HepG2 (cell line): ENCODE measurements around the gene MGAT5. TPM values are rescaled to one million over a fixed set of nuclear protein-coding genes. Genes with fewer than 3 reads are reported as not detected.

Experiments
- ATAC-seq: fragments of 200-7000 bp; cut with Tn5 transposase; 3 replicates; pipeline ENCODE4 v1.9.1; 2020; ENCODE audit warnings: mild to moderate bottlenecking, moderate library complexity
- BruUV-seq: library from RNA; stranded (reverse); fragments of 400-500 nt; replicated peaks from 2 replicates; lab custom pipeline; 2021; lab: Mats Ljungman, UMichigan
- CTCF ChIA-PET: fragments of 300-600 bp; formaldehyde crosslinking; extraction: SDS; loops from one replicate; lab custom pipeline; 2021; ENCODE audit warnings: low total read pairs, inconsistent platforms, low intra/inter-chr PET ratio; lab: Yijun Ruan, JAX
- POLR2A ChIA-PET: fragments of 350-600 bp; sonication (Branson Sonifier 250); formaldehyde crosslinking; loops from one replicate; lab custom pipeline; 2020; ENCODE audit warnings: antibody characterized with exemption, inconsistent platforms; lab: Yijun Ruan, JAX
- DNase-seq: peaks from one replicate; pipeline ENCODE4 v3.0.0-alpha.2; 2015; ENCODE audit warnings: low spot score
- FAIRE-seq: peaks from 3 replicates; lab custom pipeline; 2011; peaks lifted over from hg19 to GRCh38; lab: Jason Lieb, UNC
- H2AFZ ChIP-seq: one replicate; pipeline ENCODE4 v1.6.1; 2011; ENCODE audit warnings: low read length, inconsistent platforms
- H3K27ac ChIP-seq: fragments of 300-600 bp; 3 replicates; pipeline ENCODE4 v1.8.0; 2011; ENCODE audit warnings: mixed run types, mild to moderate bottlenecking, mixed read lengths, low read length, inconsistent platforms; ENCODE audit not compliant: insufficient read depth; ENCODE audit errors: extremely low read length
- H3K27me3 ChIP-seq, 2 experiments: fragments of 200-600 bp in 1 of 2; 2 replicates in 1 of 2; 3 replicates in 1 of 2; pipeline versions ENCODE4 v1.6.0 to v1.8.0; 2011; ENCODE audit warnings: low read length in 2 of 2, mild to moderate bottlenecking in 2 of 2, moderate library complexity in 2 of 2, inconsistent platforms in 1 of 2; ENCODE audit not compliant: insufficient read depth in 2 of 2, control insufficient read depth in 1 of 2
- H3K36me3 ChIP-seq, 2 experiments: fragments of 200-600 bp in 1 of 2; replicated peaks in 1 of 2; 2 replicates in 1 of 2; 3 replicates in 1 of 2; pipeline versions ENCODE4 v1.5.1 to v1.8.0; 2011; ENCODE audit warnings: low read length in 2 of 2, inconsistent platforms in 1 of 2; ENCODE audit not compliant: insufficient read depth in 2 of 2, control insufficient read depth in 1 of 2
- H3K4me1 ChIP-seq: 2 replicates; pipeline ENCODE4 v1.5.1; 2012; ENCODE audit warnings: low read length, inconsistent platforms; ENCODE audit not compliant: insufficient read depth
- H3K4me2 ChIP-seq: 2 replicates; pipeline ENCODE4 v1.6.0; 2011; ENCODE audit warnings: low read depth, low read length, inconsistent platforms
- H3K4me3 ChIP-seq, 3 experiments: fragments of 200-600 bp in 1 of 3; sonication (generic), shearing (Covaris generic) in 1 of 3; replicated peaks in 1 of 3; 2 replicates each; pipeline ENCODE4 v1.5.1; 2011 to 2016; ENCODE audit warnings: low read length in 3 of 3, inconsistent platforms in 2 of 3, low read depth in 2 of 3, mild to moderate bottlenecking in 2 of 3, control low read depth in 1 of 3, mixed read lengths in 1 of 3; ENCODE audit not compliant: insufficient read depth in 1 of 3
- H3K79me2 ChIP-seq: one replicate; pipeline ENCODE4 v1.6.1; 2011; ENCODE audit warnings: low read length, inconsistent platforms; ENCODE audit not compliant: insufficient read depth
- H3K9ac ChIP-seq: 2 replicates; pipeline ENCODE4 v1.6.0; 2011; ENCODE audit warnings: mild to moderate bottlenecking, low read depth, low read length, inconsistent platforms; ENCODE audit not compliant: insufficient read depth
- H3K9me3 ChIP-seq: 2 replicates; pipeline ENCODE4 v1.5.1; 2012; ENCODE audit warnings: mild to moderate bottlenecking, low read length
- H4K20me1 ChIP-seq: 2 replicates; pipeline ENCODE4 v1.6.0; 2011; ENCODE audit warnings: inconsistent platforms, mild to moderate bottlenecking, low read length, moderate library complexity; ENCODE audit not compliant: insufficient read depth
- BRCA1 ChIP-seq: sonication (generic); formaldehyde crosslinking; IDR thresholded peaks from 2 replicates; pipeline ENCODE4 v1.4.0; 2020; ENCODE audit warnings: missing genetic modification reagents
- HCFC1 ChIP-seq: fragments of 150-350 bp; IDR thresholded peaks from 2 replicates; pipeline ENCODE4 v1.6.1; 2014; ENCODE audit warnings: low read depth, low read length
- MIER3 ChIP-seq: IDR thresholded peaks from 2 replicates; pipeline ENCODE4 v1.6.1; 2016; ENCODE audit warnings: missing compliant biosample characterization, borderline replicate concordance
- NBN ChIP-seq: fragments of 450-650 bp; conservative IDR thresholded peaks from 2 replicates; pipeline ENCODE4 v1.6.1; 2017
- SNAPC2 ChIP-seq: sonication (generic); formaldehyde crosslinking; IDR thresholded peaks from 2 replicates; pipeline ENCODE4 v1.8.1; 2022; ENCODE audit warnings: mild to moderate bottlenecking, missing genetic modification reagents
- TARDBP ChIP-seq: sonication (generic); formaldehyde crosslinking; IDR thresholded peaks from 2 replicates; pipeline ENCODE4 v1.8.0; 2022; ENCODE audit warnings: mild to moderate bottlenecking, missing genetic modification reagents
- TCF7 ChIP-seq: sonication (generic); IDR thresholded peaks from 2 replicates; pipeline ENCODE4 v1.6.1; 2016; ENCODE audit warnings: antibody characterized with exemption, low read depth
- ZFP41 ChIP-seq: sonication (generic); formaldehyde crosslinking; IDR thresholded peaks from 2 replicates; pipeline ENCODE4 v1.4.0; 2020; ENCODE audit warnings: mild to moderate bottlenecking, missing genetic modification reagents, borderline replicate concordance
- ZNF3 ChIP-seq: IDR thresholded peaks from 2 replicates; pipeline ENCODE4 v1.7.0; 2017; ENCODE audit warnings: inconsistent platforms
- WGBS: methylation state at CpG from one replicate; pipeline ENCODE4 v1.1.6; 2017; ENCODE audit warnings: low lambda C conversion rate; 5-methylcytosine and 5-hydroxymethylcytosine counted together
- in situ Hi-C: cut with HindIII; loops from 2 replicates; pipeline ENCODE4 v1.10.0; 2017; ENCODE audit warnings: low pct_unique_long_range_greater_than_20kb; ENCODE audit not compliant: extremely low pct_ligation_motif_present
- intact Hi-C: fragments of 100-400 bp; cut with micrococcal nuclease; formaldehyde crosslinking; loops from one replicate; pipeline ENCODE4 v1.10.0; 2022; ENCODE audit not compliant: unreplicated experiment
- polyA plus RNA-seq, 8 experiments: library from polyadenylated mRNA; depleted of rRNA in 3 of 8; stranded (reverse) in 7 of 8; unstranded in 1 of 8; fragments of >200 nt; fragmentation: Illumina TruSeq in 4 of 8; extraction: Trizol in 4 of 8; gene quantifications; 2 replicates each; pipeline versions ENCODE4 v1.2.1 to v1.2.3, GENCODE V29; 2011 to 2016; ENCODE audit warnings: low read depth in 4 of 8, missing spikeins in 1 of 8, mixed read lengths in 1 of 8; ENCODE audit not compliant: insufficient read depth in 1 of 8
- total RNA-seq, 5 experiments: library from RNA; depleted of rRNA; stranded (reverse); fragments of >200 nt; fragmentation: Illumina TruSeq; extraction: Trizol; gene quantifications; 2 replicates each; pipeline ENCODE4 v1.2.3, GENCODE V29; 2016; ENCODE audit warnings: low read depth in 1 of 5
- TF ChIP-seq, protein P1 (sequence below): sonication (generic); formaldehyde crosslinking; IDR thresholded peaks from 2 replicates; pipeline ENCODE4 v1.8.1; 2023; ENCODE audit warnings: missing genetic modification reagents, mild to moderate bottlenecking, borderline replicate concordance
- TF ChIP-seq, protein P2 (sequence below): sonication (generic); formaldehyde crosslinking; IDR thresholded peaks from 2 replicates; pipeline ENCODE4 v1.5.1; 2020; ENCODE audit warnings: mild to moderate bottlenecking, missing genetic modification reagents, borderline replicate concordance
- TF ChIP-seq, protein P3 (sequence below): sonication (generic); formaldehyde crosslinking; IDR thresholded peaks from 2 replicates; pipeline ENCODE4 v1.8.1; 2023; ENCODE audit warnings: mild to moderate bottlenecking, missing genetic modification reagents
- TF ChIP-seq, protein P4 (sequence below): sonication (generic); formaldehyde crosslinking; IDR thresholded peaks from 2 replicates; pipeline ENCODE4 v1.4.0; 2020; ENCODE audit warnings: mild to moderate bottlenecking, missing genetic modification reagents
- TF ChIP-seq, protein P5 (sequence below): sonication (generic); formaldehyde crosslinking; IDR thresholded peaks from 2 replicates; pipeline ENCODE4 v1.5.1; 2020; ENCODE audit warnings: missing genetic modification reagents, mild to moderate bottlenecking, borderline replicate concordance

Gene MGAT5
- total and polyA plus RNA-seq, 2 of the 13 experiments (the other 11 are each of a cell fraction or from before 2014, with no cell fraction given) = 33.1 to 60.2 TPM

DNA sequence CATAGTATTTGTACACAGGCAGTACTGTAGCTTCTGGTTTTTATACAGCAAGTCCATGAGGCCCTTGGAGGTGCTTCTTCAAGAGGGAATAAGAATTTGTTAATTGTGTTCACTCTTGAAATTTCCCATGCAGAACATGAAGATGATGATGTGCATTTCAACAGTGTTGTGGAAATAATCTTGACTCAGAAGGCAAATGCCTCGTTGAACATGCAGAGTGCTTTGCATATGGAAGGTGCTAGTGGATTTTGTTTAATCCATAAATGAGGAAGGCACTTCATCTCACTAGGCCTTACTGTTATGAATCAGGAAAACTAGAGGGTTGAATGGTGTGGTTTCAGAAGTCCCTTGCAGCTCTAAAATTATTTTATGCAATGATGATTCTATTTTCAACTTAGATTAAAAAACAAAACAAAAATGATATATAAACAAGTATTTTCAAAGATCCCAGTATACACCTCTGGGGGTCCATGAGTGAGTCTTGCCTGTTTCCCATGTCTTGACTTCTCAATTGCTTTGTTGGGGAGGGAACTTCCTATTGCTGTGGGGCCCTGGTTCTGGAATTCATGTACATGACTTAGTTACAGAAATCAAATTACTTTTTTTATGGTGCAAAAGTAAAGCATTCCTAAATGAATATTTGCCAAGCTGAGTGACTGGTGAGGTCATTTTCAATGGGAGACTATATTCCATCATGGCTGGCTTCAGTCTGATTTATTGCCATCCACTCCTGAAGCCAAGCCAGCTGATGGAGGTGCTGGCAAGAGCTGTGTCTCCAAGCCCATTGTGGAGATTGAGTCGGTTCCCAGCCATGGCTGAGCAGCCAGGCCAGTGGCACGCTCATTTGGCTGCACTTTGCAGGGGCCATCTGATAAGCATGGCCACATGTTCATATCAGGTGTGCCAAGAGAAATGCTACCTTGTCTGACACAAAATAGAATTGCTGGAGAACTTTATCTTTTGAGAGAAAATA lies 56.5 kb downstream of the MGAT5 start:
- H2AFZ ChIP-seq = no peak overlapping the region
- intact Hi-C loops = no loop called here
- H3K9me3 ChIP-seq = no peaks in the 10 kb centered on the region
- ATAC-seq (no peak), DNase-seq (no peak), FAIRE-seq (no peak)
- no peaks in the 10 kb centered on the region for H4K20me1 ChIP-seq
- BruUV-seq = no TSS peak
- no peaks in the 10 kb centered on the region for H3K36me3 ChIP-seq
- H3K79me2 ChIP-seq = no peaks in the 10 kb centered on the region
- H3K4me3 ChIP-seq = no peak overlapping the region
- in situ Hi-C loops = no loop called here
- CTCF ChIA-PET = no interaction called here
- H3K27ac ChIP-seq = no peak overlapping the region
- no peaks in the 10 kb centered on the region for H3K4me1 ChIP-seq
- POLR2A ChIA-PET = no interaction called here
- H3K9ac ChIP-seq = no peak overlapping the region
- WGBS = 100% methylated on average over 3 of the region's 3 CpGs
- no peaks in the 10 kb centered on the region for H3K27me3 ChIP-seq
- no peak overlapping the region for H3K4me2 ChIP-seq
- TF ChIP-seq TARDBP (CRISPR knock-in tag) = no peak
- TF ChIP-seq, protein P1, sequence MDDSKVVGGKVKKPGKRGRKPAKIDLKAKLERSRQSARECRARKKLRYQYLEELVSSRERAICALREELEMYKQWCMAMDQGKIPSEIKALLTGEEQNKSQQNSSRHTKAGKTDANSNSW (CRISPR knock-in tag) = no peak
- TF ChIP-seq HCFC1 = no peak
- TF ChIP-seq NBN = no peak
- TF ChIP-seq, protein P2, sequence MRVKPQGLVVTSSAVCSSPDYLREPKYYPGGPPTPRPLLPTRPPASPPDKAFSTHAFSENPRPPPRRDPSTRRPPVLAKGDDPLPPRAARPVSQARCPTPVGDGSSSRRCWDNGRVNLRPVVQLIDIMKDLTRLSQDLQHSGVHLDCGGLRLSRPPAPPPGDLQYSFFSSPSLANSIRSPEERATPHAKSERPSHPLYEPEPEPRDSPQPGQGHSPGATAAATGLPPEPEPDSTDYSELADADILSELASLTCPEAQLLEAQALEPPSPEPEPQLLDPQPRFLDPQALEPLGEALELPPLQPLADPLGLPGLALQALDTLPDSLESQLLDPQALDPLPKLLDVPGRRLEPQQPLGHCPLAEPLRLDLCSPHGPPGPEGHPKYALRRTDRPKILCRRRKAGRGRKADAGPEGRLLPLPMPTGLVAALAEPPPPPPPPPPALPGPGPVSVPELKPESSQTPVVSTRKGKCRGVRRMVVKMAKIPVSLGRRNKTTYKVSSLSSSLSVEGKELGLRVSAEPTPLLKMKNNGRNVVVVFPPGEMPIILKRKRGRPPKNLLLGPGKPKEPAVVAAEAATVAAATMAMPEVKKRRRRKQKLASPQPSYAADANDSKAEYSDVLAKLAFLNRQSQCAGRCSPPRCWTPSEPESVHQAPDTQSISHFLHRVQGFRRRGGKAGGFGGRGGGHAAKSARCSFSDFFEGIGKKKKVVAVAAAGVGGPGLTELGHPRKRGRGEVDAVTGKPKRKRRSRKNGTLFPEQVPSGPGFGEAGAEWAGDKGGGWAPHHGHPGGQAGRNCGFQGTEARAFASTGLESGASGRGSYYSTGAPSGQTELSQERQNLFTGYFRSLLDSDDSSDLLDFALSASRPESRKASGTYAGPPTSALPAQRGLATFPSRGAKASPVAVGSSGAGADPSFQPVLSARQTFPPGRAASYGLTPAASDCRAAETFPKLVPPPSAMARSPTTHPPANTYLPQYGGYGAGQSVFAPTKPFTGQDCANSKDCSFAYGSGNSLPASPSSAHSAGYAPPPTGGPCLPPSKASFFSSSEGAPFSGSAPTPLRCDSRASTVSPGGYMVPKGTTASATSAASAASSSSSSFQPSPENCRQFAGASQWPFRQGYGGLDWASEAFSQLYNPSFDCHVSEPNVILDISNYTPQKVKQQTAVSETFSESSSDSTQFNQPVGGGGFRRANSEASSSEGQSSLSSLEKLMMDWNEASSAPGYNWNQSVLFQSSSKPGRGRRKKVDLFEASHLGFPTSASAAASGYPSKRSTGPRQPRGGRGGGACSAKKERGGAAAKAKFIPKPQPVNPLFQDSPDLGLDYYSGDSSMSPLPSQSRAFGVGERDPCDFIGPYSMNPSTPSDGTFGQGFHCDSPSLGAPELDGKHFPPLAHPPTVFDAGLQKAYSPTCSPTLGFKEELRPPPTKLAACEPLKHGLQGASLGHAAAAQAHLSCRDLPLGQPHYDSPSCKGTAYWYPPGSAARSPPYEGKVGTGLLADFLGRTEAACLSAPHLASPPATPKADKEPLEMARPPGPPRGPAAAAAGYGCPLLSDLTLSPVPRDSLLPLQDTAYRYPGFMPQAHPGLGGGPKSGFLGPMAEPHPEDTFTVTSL = no peak
- TF ChIP-seq SNAPC2 (CRISPR knock-in tag) = no peak
- TF ChIP-seq, protein P3, sequence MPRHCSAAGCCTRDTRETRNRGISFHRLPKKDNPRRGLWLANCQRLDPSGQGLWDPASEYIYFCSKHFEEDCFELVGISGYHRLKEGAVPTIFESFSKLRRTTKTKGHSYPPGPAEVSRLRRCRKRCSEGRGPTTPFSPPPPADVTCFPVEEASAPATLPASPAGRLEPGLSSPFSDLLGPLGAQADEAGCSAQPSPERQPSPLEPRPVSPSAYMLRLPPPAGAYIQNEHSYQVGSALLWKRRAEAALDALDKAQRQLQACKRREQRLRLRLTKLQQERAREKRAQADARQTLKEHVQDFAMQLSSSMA (CRISPR knock-in tag) = no peak
- no peak for TF ChIP-seq TCF7
- TF ChIP-seq, protein P4, sequence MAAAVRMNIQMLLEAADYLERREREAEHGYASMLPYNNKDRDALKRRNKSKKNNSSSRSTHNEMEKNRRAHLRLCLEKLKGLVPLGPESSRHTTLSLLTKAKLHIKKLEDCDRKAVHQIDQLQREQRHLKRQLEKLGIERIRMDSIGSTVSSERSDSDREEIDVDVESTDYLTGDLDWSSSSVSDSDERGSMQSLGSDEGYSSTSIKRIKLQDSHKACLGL (CRISPR knock-in tag) = no peak
- no peak for TF ChIP-seq ZNF3 (CRISPR knock-in tag)
- TF ChIP-seq, protein P5, sequence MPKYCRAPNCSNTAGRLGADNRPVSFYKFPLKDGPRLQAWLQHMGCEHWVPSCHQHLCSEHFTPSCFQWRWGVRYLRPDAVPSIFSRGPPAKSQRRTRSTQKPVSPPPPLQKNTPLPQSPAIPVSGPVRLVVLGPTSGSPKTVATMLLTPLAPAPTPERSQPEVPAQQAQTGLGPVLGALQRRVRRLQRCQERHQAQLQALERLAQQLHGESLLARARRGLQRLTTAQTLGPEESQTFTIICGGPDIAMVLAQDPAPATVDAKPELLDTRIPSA (CRISPR knock-in tag) = no peak
- no peak for TF ChIP-seq BRCA1 (CRISPR knock-in tag)
- TF ChIP-seq MIER3 (CRISPR knock-in tag) = no peak
- TF ChIP-seq ZFP41 (CRISPR knock-in tag) = no peak
